ENCODE data around the gene SAMD14. TPM values are rescaled to one million over a fixed set of nuclear protein-coding genes. Genes with fewer than 3 reads are reported as not detected.
A peak's percentile ranks its signal among the peaks of the same experiment; 100 is the strongest.

Gene SAMD14
- total RNA-seq, 1 donor from 2014 or later = 14.7 TPM

- Histone ChIP-seq H3K27me3 (ENCODE audit: control insufficient read depth, insufficient read depth, low read length) (no peaks in the 10 kb centered on the region), H3K36me3 (ENCODE audit: control insufficient read depth, insufficient read depth, low read length) (peaks cover 20% of the 10 kb centered on the region), H3K4me3 (ENCODE audit: low read depth, low read length) (no peak overlapping the region)
- DNase-seq (ENCODE audit: low read depth) = no peak
- no peak for TF ChIP-seq CTCF (IDR thresholded peaks at IDR 0.05; ENCODE audit: insufficient read depth, low read length, poor library complexity, severe bottlenecking)
These were observed 49.1 kb downstream of the SAMD14 start for GRCh38 chr17:50080827-50081226.

- peaks cover 24% of the 10 kb centered on the region for H3K36me3 ChIP-seq (ENCODE audit: control insufficient read depth, insufficient read depth, low read length)
- H3K4me3 ChIP-seq (ENCODE audit: low read depth, low read length) = no peak overlapping the region
- TF ChIP-seq CTCF (IDR thresholded peaks at IDR 0.05; ENCODE audit: insufficient read depth, low read length, poor library complexity, severe bottlenecking) = no peak
- DNase-seq (ENCODE audit: low read depth) = no peak
- no peaks in the 10 kb centered on the region for H3K27me3 ChIP-seq (ENCODE audit: control insufficient read depth, insufficient read depth, low read length)
These were observed 49.9 kb downstream of the SAMD14 start for GRCh38 chr17:50080096-50080480.

- TF ChIP-seq CTCF (IDR thresholded peaks at IDR 0.05; ENCODE audit: insufficient read depth, low read length, poor library complexity, severe bottlenecking) = peak; percentile 78
- Histone ChIP-seq H3K27me3 (ENCODE audit: control insufficient read depth, insufficient read depth, low read length) (no peaks in the 10 kb centered on the region), H3K36me3 (ENCODE audit: control insufficient read depth, insufficient read depth, low read length) (peaks cover 26% of the 10 kb centered on the region), H3K4me3 (ENCODE audit: low read depth, low read length) (no peak overlapping the region)
- DNase-seq (ENCODE audit: low read depth) = no peak
These were observed 50.4 kb downstream of the SAMD14 start for GRCh38 chr17:50079334-50080095.

- Histone ChIP-seq H3K27me3 (ENCODE audit: control insufficient read depth, insufficient read depth, low read length) (no peaks in the 10 kb centered on the region), H3K4me3 (ENCODE audit: low read depth, low read length) (no peak overlapping the region), H3K36me3 (ENCODE audit: control insufficient read depth, insufficient read depth, low read length) (peaks cover 30% of the 10 kb centered on the region)
- no peak for DNase-seq (ENCODE audit: low read depth)
- TF ChIP-seq CTCF (IDR thresholded peaks at IDR 0.05; ENCODE audit: insufficient read depth, low read length, poor library complexity, severe bottlenecking) = no peak
These were observed 51.5 kb downstream of the SAMD14 start for GRCh38 chr17:50078430-50078829.

- Histone ChIP-seq H3K27me3 (ENCODE audit: control insufficient read depth, insufficient read depth, low read length) (no peaks in the 10 kb centered on the region), H3K4me3 (ENCODE audit: low read depth, low read length) (no peak overlapping the region), H3K36me3 (ENCODE audit: control insufficient read depth, insufficient read depth, low read length) (peaks cover 34% of the 10 kb centered on the region)
- DNase-seq (ENCODE audit: low read depth) = no peak
- no peak for TF ChIP-seq CTCF (IDR thresholded peaks at IDR 0.05; ENCODE audit: insufficient read depth, low read length, poor library complexity, severe bottlenecking)
These were observed 53.2 kb downstream of the SAMD14 start for GRCh38 chr17:50076591-50077235.
